ENCODE results near the gene DRC7. TPM values are rescaled to one million over a fixed set of nuclear protein-coding genes. Genes with fewer than 3 reads are reported as not detected.
"Not testable (repeated sequence)": the region's sequence is repeated elsewhere in the genome, so short reads cannot be mapped to it uniquely, and the experiment has no call there.

Gene DRC7
- total RNA-seq, 4 donors from 2014 or later = not detected

GRCh38 chr16:57667526-57668262 lies 26.9 kb upstream of the DRC7 start:
- Histone ChIP-seq H3K4me3 (no peak overlapping the region), H3K9me3 (no peaks in the 10 kb centered on the region), H3K27me3 (no peaks in the 10 kb centered on the region), H3K27ac (no peak overlapping the region), H3K4me1 (no peaks in the 10 kb centered on the region), H3K36me3 (peaks cover 0 to 5% (median 0%) of the 10 kb centered on the region in 3 donors)
- DNase-seq = no peak
- TF ChIP-seq POLR2A (IDR thresholded peaks at IDR 0.05) = no peak
- no peak for TF ChIP-seq CTCF (IDR thresholded peaks at IDR 0.05)

- Histone ChIP-seq H3K9me3 (no peaks in the 10 kb centered on the region), H3K4me3 (no peak within 1 kb of the TSS), H3K36me3 (peaks cover 0 to 1% (median 0%) of the 10 kb centered on the region in 3 donors), H3K27me3 (no peaks in the 10 kb centered on the region), H3K4me1 (no peaks in the 10 kb centered on the region), H3K27ac (no peak within 1 kb of the TSS)
- no peak for TF ChIP-seq POLR2A (IDR thresholded peaks at IDR 0.05)
- no peak for TF ChIP-seq CTCF (IDR thresholded peaks at IDR 0.05)
- DNase-seq = no peak
Measured at GRCh38 chr16:57668263-57668571, 26.4 kb upstream of the DRC7 start, which contains the start of gene ADGRG3. ADGRG3 (plus strand) TSS chr16:57668306; CDS start chr16:57668348, 42 bp downstream.

GRCh38 chr16:57668630-57669475 lies 25.8 kb upstream of the DRC7 start:
- H3K36me3 ChIP-seq = no peaks in the 10 kb centered on the region
- no peaks in the 10 kb centered on the region for H3K4me1 ChIP-seq
- no peak for TF ChIP-seq CTCF (IDR thresholded peaks at IDR 0.05)
- TF ChIP-seq POLR2A (IDR thresholded peaks at IDR 0.05) = no peak
- H3K4me3 ChIP-seq = no peak overlapping the region
- no peaks in the 10 kb centered on the region for H3K9me3 ChIP-seq
- no peaks in the 10 kb centered on the region for H3K27me3 ChIP-seq
- H3K27ac ChIP-seq = no peak overlapping the region
- DNase-seq = no peak

GRCh38 chr16:57669476-57670162 lies 25.0 kb upstream of the DRC7 start:
- no peak for DNase-seq
- no peak for TF ChIP-seq CTCF (IDR thresholded peaks at IDR 0.05)
- TF ChIP-seq POLR2A (IDR thresholded peaks at IDR 0.05) = no peak
- no peaks in the 10 kb centered on the region for H3K9me3 ChIP-seq
- H3K27me3 ChIP-seq = no peaks in the 10 kb centered on the region
- H3K4me3 ChIP-seq = no peak overlapping the region
- no peaks in the 10 kb centered on the region for H3K4me1 ChIP-seq
- no peak overlapping the region for H3K27ac ChIP-seq
- no peaks in the 10 kb centered on the region for H3K36me3 ChIP-seq

GRCh38 chr16:57670196-57670595 lies 24.4 kb upstream of the DRC7 start:
- H3K27me3 ChIP-seq = no peaks in the 10 kb centered on the region
- no peaks in the 10 kb centered on the region for H3K4me1 ChIP-seq
- H3K27ac ChIP-seq = no peak overlapping the region
- no peak overlapping the region for H3K4me3 ChIP-seq
- H3K9me3 ChIP-seq = no peaks in the 10 kb centered on the region
- no peaks in the 10 kb centered on the region for H3K36me3 ChIP-seq
- no peak for DNase-seq
- no peak for TF ChIP-seq POLR2A (IDR thresholded peaks at IDR 0.05)

- not testable (repeated sequence) for H3K4me1 ChIP-seq, H3K9me3 ChIP-seq, DNase-seq, H3K27ac ChIP-seq, H3K36me3 ChIP-seq, H3K4me3 ChIP-seq, H3K27me3 ChIP-seq
Measured at GRCh38 chr16:57671451-57671850, 23.2 kb upstream of the DRC7 start.

Measured in Peyer's patch (tissue), 4 donors.